ENCODE measurements around the gene RNF213. TPM values are rescaled to one million over a fixed set of nuclear protein-coding genes. Genes with fewer than 3 reads are reported as not detected.

The RNF213 gene
- total and polyA plus RNA-seq, 10 of the 15 experiments (the other 5 are each of a cell fraction or from before 2014, with no cell fraction given), result 18.6 to 145 (median 65.8) TPM

GRCh38 chr17:80414803-80415625, 154.4 kb downstream of the RNF213 start, which contains the start of gene ENDOV:
ENDOV (plus strand) TSS chr17:80415167; CDS start chr17:80415195, 28 bp downstream.
- intact Hi-C loops (cut with micrococcal nuclease; ENCODE audit: unreplicated experiment), result no loop called here
- under 1% methylated on average over 88 of the region's 97 CpGs for WGBS (ENCODE audit: insufficient coverage, insufficient replicate concordance, low lambda C conversion rate, missing lambda C conversion rate)
- in situ Hi-C loops (cut with MboI), result no loop called here
- Histone ChIP-seq H3K36me3 (ENCODE audit: control insufficient read depth in 2 of 2, insufficient read depth in 2 of 2, low read length in 1 of 2) (no peaks in the 10 kb centered on the region; a peak in 1 of 4 replicates), H3K4me3 (peak within 1 kb of the TSS; percentile 93), H3K9ac (ENCODE audit: control insufficient read depth, insufficient read depth, low read length) (peak within 1 kb of the TSS; percentile 81), H3K79me2 (ENCODE audit: control insufficient read depth, insufficient read depth, low read length) (peaks cover 5% of the 10 kb centered on the region), H2AFZ (ENCODE audit: control insufficient read depth, low read depth, low read length) (peak within 1 kb of the TSS; percentile 98), H4K20me1 (ENCODE audit: control insufficient read depth, insufficient read depth) (no peaks in the 10 kb centered on the region), H3K4me2 (ENCODE audit: control insufficient read depth, insufficient read depth) (peak within 1 kb of the TSS; percentile 99), H3K9me3 (replicated peaks; ENCODE audit: control insufficient read depth, insufficient read depth, low read length) (no peaks in the 10 kb centered on the region), H3K4me1 (ENCODE audit: control insufficient read depth, insufficient read depth, low read length) (no peaks in the 10 kb centered on the region), H3K27me3 (replicated peaks in 1 of 2; ENCODE audit: control insufficient read depth in 2 of 2, insufficient read depth in 2 of 2, low read length in 1 of 2) (no peaks in the 10 kb centered on the region), H3K27ac (ENCODE audit: control insufficient read depth, insufficient read depth) (peak within 1 kb of the TSS; percentile 87)
- TSS peak; percentile 80 for BruUV-seq (replicated peaks)
- DNase-seq (ENCODE audit: low read depth, low spot score) (peak; percentile 56), ATAC-seq (peak; percentile 96), FAIRE-seq (peak; percentile 99)
- ChIA-PET POLR2A (no interaction called here), RAD21 (ENCODE audit: unreplicated experiment) (interaction anchor here (1.1 kb wide), 1 partner anchor 219 kb away, joined by 3 read pairs; no protein-coding TSS in a partner anchor), SMC1A (ENCODE audit: uncharacterized antibody, unreplicated experiment) (interaction anchor here (1.7 kb wide), 1 partner anchor 39 kb away, joined by 3 read pairs; no protein-coding TSS in a partner anchor), CTCF (interaction anchor here (0.7 kb wide), 1 partner anchor 12 kb away, joined by 3 read pairs; no protein-coding TSS in a partner anchor)
- TF ChIP-seq HCFC1 (IDR thresholded peaks at IDR 0.05; ENCODE audit: low read length) (peak; percentile 65), RAD51 (IDR thresholded peaks at IDR 0.05) (no peak), ZNF207 (IDR thresholded peaks at IDR 0.05; ENCODE audit: borderline replicate concordance) (peak; percentile 92), SPI1 (IDR thresholded peaks at IDR 0.05; ENCODE audit: borderline replicate concordance, insufficient read depth, low read depth, low read length) (peak; percentile 64), ZNF384 (IDR thresholded peaks at IDR 0.05; ENCODE audit: borderline replicate concordance, low read depth, low read length) (no peak), KDM1A (IDR thresholded peaks at IDR 0.05; ENCODE audit: borderline replicate concordance) (no peak), HDAC6 (IDR thresholded peaks at IDR 0.05; ENCODE audit: unreplicated experiment) (no peak), SIN3A (IDR thresholded peaks at IDR 0.05; ENCODE audit: low read depth, low read length) (peak; percentile 93), IRF3 (IDR thresholded peaks at IDR 0.05) (no peak), EED (IDR thresholded peaks at IDR 0.05; ENCODE audit: low read depth) (peak; percentile 29; the same call in 1 of the 2 replicates), NBN (IDR thresholded peaks at IDR 0.05) (peak; percentile 94), FOXK2 (IDR thresholded peaks at IDR 0.05) (0 out of 2 replicates have a peak, but pooled peaks have one; percentile 48), IRF4 (IDR thresholded peaks at IDR 0.05; ENCODE audit: low read depth, low read length) (no peak), MEF2B (IDR thresholded peaks at IDR 0.05; ENCODE audit: partially characterized antibody, poor library complexity, severe bottlenecking) (peak; percentile 62), PML (IDR thresholded peaks at IDR 0.05; ENCODE audit: low read length) (0 out of 2 replicates have a peak, but pooled peaks have one; percentile 33), BCLAF1 (IDR thresholded peaks at IDR 0.05) (no peak), MTA2 (IDR thresholded peaks at IDR 0.05; ENCODE audit: low read depth) (peak; percentile 30; the same call in 1 of the 2 replicates), MXI1 (IDR thresholded peaks at IDR 0.05; ENCODE audit: low read depth, low read length) (peak; percentile 94), POLR2AphosphoS5 (IDR thresholded peaks at IDR 0.05; ENCODE audit: low read length) (peak; percentile 77; the same call in 1 of the 2 replicates), RELA (IDR thresholded peaks at IDR 0.05; ENCODE audit: borderline replicate concordance, partially characterized antibody) (peak; percentile 61)

All from GM12878 (cell line).